A549 (cell line): ENCODE measurements around the gene BRSK2. TPM values are rescaled to one million over a fixed set of nuclear protein-coding genes. Genes with fewer than 3 reads are reported as not detected.

Experiments
- ATAC-seq, 2 experiments: fragments of 200-7000 bp in 1 of 2; fragments of >200 bp in 1 of 2; cut with Nextera tagmentation in 1 of 2; cut with Tn5 transposase in 1 of 2; 3 replicates each; pipeline versions ENCODE4 v1.8.0 to v1.9.1; 2018 to 2020; ENCODE audit warnings: mild to moderate bottlenecking in 1 of 2, moderate library complexity in 1 of 2
- CTCF ChIA-PET: fragments of 300-600 bp; sonication (Branson Sonifier 250); formaldehyde crosslinking; extraction: SDS; loops from one replicate; lab custom pipeline; 2021; ENCODE audit warnings: antibody characterized with exemption, inconsistent platforms; lab: Yijun Ruan, JAX
- POLR2A ChIA-PET: fragments of 350-600 bp; formaldehyde crosslinking; extraction: SDS; loops from one replicate; lab custom pipeline; 2021; ENCODE audit warnings: antibody characterized with exemption, inconsistent platforms; lab: Yijun Ruan, JAX
- DNase-seq, 2 experiments: peaks; one replicate each; pipeline versions ENCODE4 v3.0.0 to v3.0.0-alpha.2; 2011 to 2016; ENCODE audit warnings: low read depth in 1 of 2, low spot score in 1 of 2
- FAIRE-seq: peaks from 2 replicates; lab custom pipeline; 2011; peaks lifted over from hg19 to GRCh38; lab: Jason Lieb, UNC
- H3K27ac ChIP-seq, 2 experiments: fragments of >200 bp; sonication (Bioruptor Twin); formaldehyde crosslinking; 3 replicates each; pipeline ENCODE4 v1.5.1; 2016 to 2017
- H3K4me1 ChIP-seq: fragments of >200 bp; sonication (Bioruptor Twin); formaldehyde crosslinking; 3 replicates; pipeline ENCODE4 v1.6.1; 2016
- H3K4me2 ChIP-seq: fragments of >200 bp; sonication (Bioruptor Twin); formaldehyde crosslinking; 3 replicates; pipeline ENCODE4 v1.6.1; 2016
- H3K4me3 ChIP-seq: fragments of >200 bp; sonication (Bioruptor Twin); formaldehyde crosslinking; 3 replicates; pipeline ENCODE4 v1.5.1; 2016
- H3K9me3 ChIP-seq: fragments of >200 bp; sonication (Bioruptor Twin); formaldehyde crosslinking; 3 replicates; pipeline ENCODE4 v1.6.1; 2016
- CBX8 ChIP-seq: fragments of 200-600 bp; sonication (generic); IDR thresholded peaks from 2 replicates; pipeline ENCODE4 v1.6.1; 2016
- CHD4 ChIP-seq: fragments of 200-600 bp; sonication (generic); IDR thresholded peaks from 2 replicates; pipeline ENCODE4 v1.6.1; 2016; ENCODE audit warnings: antibody characterized with exemption, mild to moderate bottlenecking, borderline replicate concordance
- EP300 ChIP-seq, 2 experiments: fragments of >200 bp; sonication (Bioruptor Twin); formaldehyde crosslinking; IDR thresholded peaks; 2 replicates in 1 of 2; 3 replicates in 1 of 2; pipeline ENCODE4 v1.6.1; 2016 to 2017
- FOSL2 ChIP-seq, 2 experiments: fragments of 450-650 bp in 1 of 2; fragments of >200 bp in 1 of 2; sonication (Bioruptor Twin) in 1 of 2; formaldehyde crosslinking; IDR thresholded peaks; 2 replicates each; pipeline versions ENCODE4 v1.5.0 to v1.6.1; 2016 to 2020; ENCODE audit warnings: mild to moderate bottlenecking in 1 of 2, moderate library complexity in 1 of 2
- HEYL ChIP-seq: fragments of 250-450 bp; sonication (Bioruptor Pico); IDR thresholded peaks from 2 replicates; pipeline ENCODE4 v1.8.0; 2021; ENCODE audit warnings: mild to moderate bottlenecking, moderate library complexity
- HOXB13 ChIP-seq: fragments of 250-450 bp; sonication (Bioruptor Pico); IDR thresholded peaks from 2 replicates; pipeline ENCODE4 v1.5.0; 2020; ENCODE audit warnings: low read depth, mild to moderate bottlenecking, moderate library complexity
- JUNB ChIP-seq: fragments of >200 bp; sonication (Bioruptor Twin); formaldehyde crosslinking; IDR thresholded peaks from 2 replicates; pipeline ENCODE4 v1.6.1; 2016
- KDM1A ChIP-seq: fragments of 200-600 bp; sonication (generic); IDR thresholded peaks from 2 replicates; pipeline ENCODE4 v1.6.1; 2016; ENCODE audit warnings: low read depth, mild to moderate bottlenecking
- MAFK ChIP-seq: fragments of 450-650 bp; IDR thresholded peaks from 2 replicates; pipeline ENCODE4 v1.6.1; 2014; ENCODE audit not compliant: partially characterized antibody
- NPAS2 ChIP-seq: fragments of 250-450 bp; sonication (Bioruptor Pico); IDR thresholded peaks from 2 replicates; pipeline ENCODE4 v1.8.0; 2022; ENCODE audit warnings: mild to moderate bottlenecking, moderate library complexity, borderline replicate concordance
- PHF8 ChIP-seq: fragments of 200-600 bp; sonication (generic); IDR thresholded peaks from 2 replicates; pipeline ENCODE4 v1.6.1; 2016; ENCODE audit warnings: low read depth, mild to moderate bottlenecking, antibody characterized with exemption, moderate library complexity, borderline replicate concordance
- RARB ChIP-seq: fragments of 250-450 bp; sonication (Bioruptor Pico); IDR thresholded peaks from 2 replicates; pipeline ENCODE4 v1.8.0; 2021; ENCODE audit warnings: mild to moderate bottlenecking, moderate library complexity
- RNF2 ChIP-seq: fragments of 200-600 bp; sonication (generic); IDR thresholded peaks from 2 replicates; pipeline ENCODE4 v1.6.1; 2016; ENCODE audit warnings: low read depth, mild to moderate bottlenecking, antibody characterized with exemption, moderate library complexity, borderline replicate concordance
- SMC3 ChIP-seq: fragments of >200 bp; sonication (Bioruptor Twin); formaldehyde crosslinking; IDR thresholded peaks from 3 replicates; pipeline ENCODE4 v1.6.1; 2018; ENCODE audit warnings: inconsistent platforms
- TP53 ChIP-seq: fragments of 250-450 bp; sonication (Bioruptor Pico); IDR thresholded peaks from 2 replicates; pipeline ENCODE4 v1.5.0; 2021; ENCODE audit warnings: mild to moderate bottlenecking, moderate library complexity
- ZC3H11A ChIP-seq: fragments of 450-650 bp; IDR thresholded peaks from 2 replicates; pipeline ENCODE4 v1.6.1; 2014; ENCODE audit warnings: antibody characterized with exemption, mild to moderate bottlenecking
- ZNF302 ChIP-seq: fragments of 250-450 bp; sonication (Bioruptor Pico); IDR thresholded peaks from 2 replicates; pipeline ENCODE4 v1.9.0; 2021; ENCODE audit warnings: inconsistent platforms, mild to moderate bottlenecking, moderate library complexity
- WGBS: methylation state at CpG from one replicate; pipeline ENCODE4 v1.1.6; 2017; ENCODE audit errors: missing lambda C conversion rate; 5-methylcytosine and 5-hydroxymethylcytosine counted together
- polyA plus RNA-seq, 4 experiments: library from polyadenylated mRNA; depleted of rRNA in 3 of 4; stranded (reverse); fragments of >200 nt; fragmentation: RNase III in 1 of 4; extraction: RNeasy Plus Mini Kit Qiagen cat#74134 plus additional on column Dnase treatment in 1 of 4; gene quantifications; 2 replicates in 3 of 4; 3 replicates in 1 of 4; pipeline ENCODE4 v1.2.3, GENCODE V29; 2011 to 2017
- TF ChIP-seq, protein P1 (sequence below): fragments of 250-450 bp; sonication (Bioruptor Pico); IDR thresholded peaks from 2 replicates; pipeline ENCODE4 v1.5.0; 2021; ENCODE audit warnings: mild to moderate bottlenecking, moderate library complexity, borderline replicate concordance
- TF ChIP-seq, protein P2 (sequence below): IDR thresholded peaks from 2 replicates; pipeline ENCODE4 v1.6.1; 2012
- TF ChIP-seq, protein P3 (sequence below): fragments of >200 bp; sonication (Bioruptor Twin); formaldehyde crosslinking; IDR thresholded peaks from 3 replicates; pipeline ENCODE4 v1.6.1; 2016
- TF ChIP-seq, protein P4 (sequence below): fragments of 250-450 bp; sonication (Bioruptor Pico); IDR thresholded peaks from 2 replicates; pipeline ENCODE4 v1.5.0; 2020; ENCODE audit warnings: low read depth, mild to moderate bottlenecking, moderate library complexity
- TF ChIP-seq, protein P5 (sequence below): IDR thresholded peaks from 2 replicates; pipeline ENCODE4 v1.6.1; 2012; ENCODE audit warnings: low read depth, borderline replicate concordance

Gene BRSK2
- polyA plus RNA-seq, 2 of the 4 experiments (the other 2 are of a cell fraction), result 3.8 to 10.1 TPM

DNA sequence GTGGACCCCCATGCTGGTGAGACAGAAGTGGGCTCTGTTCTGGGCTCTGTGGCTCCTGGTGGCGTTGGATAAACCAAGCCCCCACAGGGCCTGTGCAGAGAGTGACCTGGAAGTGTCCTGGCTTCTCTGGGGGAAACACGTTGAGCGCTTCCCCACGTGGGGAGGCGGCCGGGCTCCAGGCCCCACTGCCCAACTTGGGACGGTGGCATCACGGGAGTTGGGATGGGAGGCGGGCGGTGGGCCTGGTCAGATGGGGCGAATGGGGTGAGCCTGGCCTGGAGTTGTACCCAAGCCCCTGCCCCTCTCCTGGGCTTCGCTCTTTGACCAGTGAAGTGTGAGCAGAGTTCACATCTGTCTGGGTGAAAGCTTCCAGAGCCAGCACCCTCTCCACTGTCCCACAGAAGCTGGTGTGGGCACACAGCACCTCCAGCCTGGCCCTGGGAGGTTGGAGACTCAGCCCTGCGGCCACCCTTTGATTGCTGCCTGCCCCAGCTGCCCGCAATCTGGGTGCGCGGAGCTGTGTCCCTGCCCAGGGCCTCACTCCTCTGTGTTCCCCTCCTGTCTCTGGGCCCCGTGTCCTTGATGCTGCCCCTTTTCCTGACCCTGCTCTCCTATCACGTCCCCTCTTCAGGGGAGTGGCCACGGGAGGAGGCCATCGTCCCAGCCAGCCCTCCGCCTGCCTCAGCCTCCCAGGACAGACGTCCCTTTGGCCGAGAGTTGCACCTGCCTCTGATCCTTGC, 14.2 kb downstream of the BRSK2 start:
- ChIA-PET CTCF (no interaction called here), POLR2A (no interaction called here)
- H3K4me1 ChIP-seq, result no peaks in the 10 kb centered on the region
- no peak overlapping the region for H3K4me3 ChIP-seq
- TF ChIP-seq, protein P1, sequence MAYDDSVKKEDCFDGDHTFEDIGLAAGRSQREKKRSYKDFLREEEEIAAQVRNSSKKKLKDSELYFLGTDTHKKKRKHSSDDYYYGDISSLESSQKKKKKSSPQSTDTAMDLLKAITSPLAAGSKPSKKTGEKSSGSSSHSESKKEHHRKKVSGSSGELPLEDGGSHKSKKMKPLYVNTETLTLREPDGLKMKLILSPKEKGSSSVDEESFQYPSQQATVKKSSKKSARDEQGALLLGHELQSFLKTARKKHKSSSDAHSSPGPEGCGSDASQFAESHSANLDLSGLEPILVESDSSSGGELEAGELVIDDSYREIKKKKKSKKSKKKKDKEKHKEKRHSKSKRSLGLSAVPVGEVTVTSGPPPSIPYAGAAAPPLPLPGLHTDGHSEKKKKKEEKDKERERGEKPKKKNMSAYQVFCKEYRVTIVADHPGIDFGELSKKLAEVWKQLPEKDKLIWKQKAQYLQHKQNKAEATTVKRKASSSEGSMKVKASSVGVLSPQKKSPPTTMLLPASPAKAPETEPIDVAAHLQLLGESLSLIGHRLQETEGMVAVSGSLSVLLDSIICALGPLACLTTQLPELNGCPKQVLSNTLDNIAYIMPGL (CRISPR knock-in tag), result no peak
- TF ChIP-seq MAFK (no peak), FOSL2 (IDR thresholded peaks at IDR 0.05) (no peak), FOSL2 (CRISPR knock-in tag; IDR thresholded peaks at IDR 0.05) (no peak), TP53 (CRISPR knock-in tag) (no peak), HEYL (CRISPR knock-in tag) (no peak), ZC3H11A (no peak)
- ATAC-seq (no peak), DNase-seq (no peak), FAIRE-seq (no peak)
- H3K4me2 ChIP-seq, result no peak overlapping the region
- WGBS, result 80% methylated on average over 15 of the region's 23 CpGs
- no peaks in the 10 kb centered on the region for H3K9me3 ChIP-seq
- H3K27ac ChIP-seq, result no peak overlapping the region

DNA sequence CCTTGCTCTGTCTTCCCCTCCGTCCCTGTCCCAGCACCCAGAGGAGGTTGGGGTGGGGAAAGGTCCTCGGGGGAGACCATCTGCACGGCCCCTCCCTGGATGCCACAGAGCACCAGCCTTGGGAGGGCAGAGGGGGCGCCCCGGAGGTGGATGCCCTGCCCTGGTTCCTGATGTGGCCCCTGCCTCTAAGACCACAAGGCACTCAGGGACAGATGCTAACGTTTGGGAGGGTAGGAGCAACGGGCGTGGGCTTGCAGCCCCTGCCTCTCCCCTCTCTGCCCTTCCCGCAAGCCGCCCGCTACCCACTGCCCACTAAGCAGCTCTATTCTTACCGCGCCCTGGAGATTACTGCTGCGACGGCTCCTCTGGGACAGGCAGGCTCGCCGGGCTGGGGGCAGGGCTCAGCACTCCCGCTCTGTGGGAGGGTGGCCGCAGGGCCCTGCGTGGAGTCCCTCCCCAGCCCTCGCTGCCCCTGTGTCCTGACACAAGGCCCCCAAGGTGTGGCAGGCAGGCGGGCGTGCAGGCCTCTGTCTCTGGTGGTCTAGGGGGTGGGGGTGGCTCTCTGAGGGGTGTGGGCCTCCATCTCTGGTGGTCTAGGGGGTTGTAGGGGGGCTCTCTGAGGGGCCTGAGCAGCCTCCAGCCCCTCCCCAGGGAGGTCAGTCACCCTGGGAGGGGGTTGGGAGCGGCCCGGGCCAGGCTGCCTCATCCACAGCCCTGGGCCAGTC, 14.9 kb downstream of the BRSK2 start:
- WGBS, result 71% methylated on average over 19 of the region's 25 CpGs
- no peak overlapping the region for H3K27ac ChIP-seq
- TF ChIP-seq RARB (CRISPR knock-in tag), result no peak
- no peak for TF ChIP-seq CBX8
- TF ChIP-seq JUNB, result no peak
- no peak for TF ChIP-seq PHF8
- TF ChIP-seq, protein P2, sequence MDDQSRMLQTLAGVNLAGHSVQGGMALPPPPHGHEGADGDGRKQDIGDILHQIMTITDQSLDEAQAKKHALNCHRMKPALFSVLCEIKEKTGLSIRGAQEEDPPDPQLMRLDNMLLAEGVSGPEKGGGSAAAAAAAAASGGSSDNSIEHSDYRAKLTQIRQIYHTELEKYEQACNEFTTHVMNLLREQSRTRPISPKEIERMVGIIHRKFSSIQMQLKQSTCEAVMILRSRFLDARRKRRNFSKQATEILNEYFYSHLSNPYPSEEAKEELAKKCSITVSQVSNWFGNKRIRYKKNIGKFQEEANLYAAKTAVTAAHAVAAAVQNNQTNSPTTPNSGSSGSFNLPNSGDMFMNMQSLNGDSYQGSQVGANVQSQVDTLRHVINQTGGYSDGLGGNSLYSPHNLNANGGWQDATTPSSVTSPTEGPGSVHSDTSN, result no peak
- no peak for TF ChIP-seq HOXB13 (CRISPR knock-in tag)
- no peak for TF ChIP-seq KDM1A
- TF ChIP-seq RNF2, result no peak
- TF ChIP-seq, protein P3, sequence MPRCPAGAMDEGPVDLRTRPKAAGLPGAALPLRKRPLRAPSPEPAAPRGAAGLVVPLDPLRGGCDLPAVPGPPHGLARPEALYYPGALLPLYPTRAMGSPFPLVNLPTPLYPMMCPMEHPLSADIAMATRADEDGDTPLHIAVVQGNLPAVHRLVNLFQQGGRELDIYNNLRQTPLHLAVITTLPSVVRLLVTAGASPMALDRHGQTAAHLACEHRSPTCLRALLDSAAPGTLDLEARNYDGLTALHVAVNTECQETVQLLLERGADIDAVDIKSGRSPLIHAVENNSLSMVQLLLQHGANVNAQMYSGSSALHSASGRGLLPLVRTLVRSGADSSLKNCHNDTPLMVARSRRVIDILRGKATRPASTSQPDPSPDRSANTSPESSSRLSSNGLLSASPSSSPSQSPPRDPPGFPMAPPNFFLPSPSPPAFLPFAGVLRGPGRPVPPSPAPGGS, result no peak
- TF ChIP-seq, protein P4, sequence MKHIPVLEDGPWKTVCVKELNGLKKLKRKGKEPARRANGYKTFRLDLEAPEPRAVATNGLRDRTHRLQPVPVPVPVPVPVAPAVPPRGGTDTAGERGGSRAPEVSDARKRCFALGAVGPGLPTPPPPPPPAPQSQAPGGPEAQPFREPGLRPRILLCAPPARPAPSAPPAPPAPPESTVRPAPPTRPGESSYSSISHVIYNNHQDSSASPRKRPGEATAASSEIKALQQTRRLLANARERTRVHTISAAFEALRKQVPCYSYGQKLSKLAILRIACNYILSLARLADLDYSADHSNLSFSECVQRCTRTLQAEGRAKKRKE (CRISPR knock-in tag), result no peak
- TF ChIP-seq ZNF302 (CRISPR knock-in tag), result no peak
- TF ChIP-seq EP300 (IDR thresholded peaks at IDR 0.05), result no peak
- no peak for TF ChIP-seq NPAS2 (CRISPR knock-in tag)
- TF ChIP-seq SMC3, result no peak
- TF ChIP-seq HEYL (CRISPR knock-in tag), result no peak
- TF ChIP-seq, protein P5, sequence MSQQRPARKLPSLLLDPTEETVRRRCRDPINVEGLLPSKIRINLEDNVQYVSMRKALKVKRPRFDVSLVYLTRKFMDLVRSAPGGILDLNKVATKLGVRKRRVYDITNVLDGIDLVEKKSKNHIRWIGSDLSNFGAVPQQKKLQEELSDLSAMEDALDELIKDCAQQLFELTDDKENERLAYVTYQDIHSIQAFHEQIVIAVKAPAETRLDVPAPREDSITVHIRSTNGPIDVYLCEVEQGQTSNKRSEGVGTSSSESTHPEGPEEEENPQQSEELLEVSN, result no peak
- no peak for TF ChIP-seq CHD4
- no peak for FAIRE-seq
- H3K4me3 ChIP-seq, result no peak overlapping the region
- ChIA-PET POLR2A (no interaction called here), CTCF (no interaction called here)
- no peak overlapping the region for H3K4me2 ChIP-seq
- no peaks in the 10 kb centered on the region for H3K9me3 ChIP-seq
- no peak for DNase-seq
- ATAC-seq, result no peak
- no peaks in the 10 kb centered on the region for H3K4me1 ChIP-seq
